ENCODE data around the gene AZGP1. TPM values are rescaled to one million over a fixed set of nuclear protein-coding genes. Genes with fewer than 3 reads are reported as not detected.

Gene AZGP1
- total RNA-seq (10 to 100 TPM in 1 of 7 donors, 1 to 10 TPM in 3, under 1 TPM in 3; 0.34 to 21.3 (median 2.3) TPM), polyA plus RNA-seq (1 to 10 TPM; 1.3 to 5.4 TPM)
- long read RNA-seq, donor 1, partial matches to known transcripts, result 0 of 1 reads
- long read RNA-seq, donor 1, other reads (novel, unspliced or antisense), result 0 of 1 reads
- long read RNA-seq, donor 2, result 0 reads
- long read RNA-seq, donor 3, partial matches to known transcripts, result 0 of 4 reads
- long read RNA-seq, donor 3, other reads (novel, unspliced or antisense), result 1 of 4 reads

DNA sequence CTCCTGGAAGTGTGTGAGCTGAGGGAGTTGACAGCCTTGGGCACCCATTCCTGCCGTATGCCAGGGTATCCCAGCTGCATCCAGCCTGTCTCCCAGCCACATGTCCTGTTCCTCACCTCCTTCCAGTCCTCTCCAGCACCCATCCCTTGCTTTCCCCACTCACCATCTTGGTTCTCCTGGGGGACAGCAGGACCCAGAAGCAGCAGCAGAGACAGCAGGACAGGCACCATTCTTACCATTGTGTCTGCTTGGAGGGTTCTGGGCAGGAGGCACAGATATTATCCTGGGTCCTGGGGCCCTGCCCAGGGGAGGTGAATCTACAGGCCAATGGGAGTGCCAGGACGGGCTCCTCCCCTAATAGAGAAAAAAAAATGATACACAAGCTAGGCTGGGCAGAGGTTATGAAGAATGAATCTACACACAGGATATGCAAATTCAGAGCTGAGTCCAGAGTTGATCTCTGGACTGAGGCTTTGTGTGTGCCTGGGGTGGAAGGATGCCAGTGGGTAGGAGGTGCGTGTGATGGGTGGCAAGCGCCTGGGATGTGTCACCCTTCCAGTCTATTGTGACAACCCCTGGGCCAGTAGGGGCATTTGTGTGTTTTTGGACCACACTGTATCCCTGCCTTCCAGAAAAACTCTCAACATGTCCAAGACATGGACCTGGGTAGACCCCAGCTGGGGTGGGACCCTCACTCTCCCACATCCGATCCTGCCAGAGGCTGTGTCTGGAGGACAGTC is at the start of gene AZGP1:
Gene AZGP1 (minus strand): TSS at position 250 of the 740 bp plus-strand sequence. CDS start 11 bp downstream, at position 239.
- intact Hi-C loops (cut with DNase I), result no loop called here
- 62 to 75% (median 64%) methylated on average over 5 of the region's 5 CpGs for WGBS, 3 donors
- H3K27ac ChIP-seq, result no peak within 1 kb of the TSS

DNA sequence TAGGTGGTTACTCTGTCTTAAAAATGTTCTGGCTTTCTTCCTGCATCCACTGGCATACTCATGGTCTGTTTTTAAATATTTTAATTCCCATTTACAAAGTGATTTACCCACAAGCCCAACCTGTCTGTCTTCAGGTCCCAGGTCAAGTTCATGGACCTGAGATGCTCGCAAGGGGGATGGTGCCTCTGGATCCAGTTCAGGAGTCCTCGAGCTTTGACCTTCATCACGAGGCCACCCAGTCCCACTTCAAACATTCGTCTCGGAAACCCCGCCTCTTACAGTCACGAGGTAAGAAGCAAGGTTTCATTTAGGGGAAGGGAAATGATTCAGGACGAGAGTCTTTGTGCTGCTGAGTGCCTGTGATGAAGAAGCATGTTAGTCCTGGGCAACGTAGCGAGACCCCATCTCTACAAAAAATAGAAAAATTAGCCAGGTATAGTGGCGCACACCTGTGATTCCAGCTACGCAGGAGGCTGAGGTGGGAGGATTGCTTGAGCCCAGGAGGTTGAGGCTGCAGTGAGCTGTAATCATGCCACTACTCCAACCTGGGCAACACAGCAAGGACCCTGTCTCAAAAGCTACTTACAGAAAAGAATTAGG is 48.3 kb upstream of the AZGP1 start:
- no peak for TF ChIP-seq POLR2A (IDR thresholded peaks at IDR 0.05)
- TF ChIP-seq CTCF (IDR thresholded peaks at IDR 0.05), result no peak
- no peak for TF ChIP-seq EP300 (IDR thresholded peaks at IDR 0.05)
- Histone ChIP-seq H3K4me3 (no peak overlapping the region), H3K27me3 (no peaks in the 10 kb centered on the region), H3K4me1 (ENCODE audit: insufficient read depth) (peaks cover 4% of the 10 kb centered on the region), H3K27ac (no peak overlapping the region), H3K36me3 (no peaks in the 10 kb centered on the region), H3K9me3 (no peaks in the 10 kb centered on the region)
- intact Hi-C loops (cut with DNase I), result no loop called here
- DNase-seq, result no peak
- 82 to 84% (median 82%) methylated on average over 12 of the region's 12 CpGs for WGBS, 3 donors

More for the DNA sequence above, at the start of gene AZGP1:
- Histone ChIP-seq H3K9me3 (no peaks in the 10 kb centered on the region), H3K36me3 (no peaks in the 10 kb centered on the region), H3K27me3 (no peaks in the 10 kb centered on the region), H3K4me3 (no peak within 1 kb of the TSS), H3K4me1 (ENCODE audit: insufficient read depth) (no peaks in the 10 kb centered on the region)
- DNase-seq, result no peak
- no peak for TF ChIP-seq EP300 (IDR thresholded peaks at IDR 0.05)
- TF ChIP-seq CTCF (IDR thresholded peaks at IDR 0.05), result no peak
- TF ChIP-seq POLR2A (IDR thresholded peaks at IDR 0.05), result no peak

DNA sequence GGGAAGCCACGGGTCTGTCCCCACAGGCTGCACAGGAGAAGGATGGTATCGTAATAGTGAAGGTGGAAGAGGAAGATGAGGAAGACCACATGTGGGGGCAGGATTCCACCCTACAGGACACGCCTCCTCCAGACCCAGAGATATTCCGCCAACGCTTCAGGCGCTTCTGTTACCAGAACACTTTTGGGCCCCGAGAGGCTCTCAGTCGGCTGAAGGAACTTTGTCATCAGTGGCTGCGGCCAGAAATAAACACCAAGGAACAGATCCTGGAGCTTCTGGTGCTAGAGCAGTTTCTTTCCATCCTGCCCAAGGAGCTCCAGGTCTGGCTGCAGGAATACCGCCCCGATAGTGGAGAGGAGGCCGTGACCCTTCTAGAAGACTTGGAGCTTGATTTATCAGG is 47.7 kb upstream of the AZGP1 start:
- no peaks in the 10 kb centered on the region for H3K27me3 ChIP-seq
- H3K9me3 ChIP-seq, result no peaks in the 10 kb centered on the region
- H3K36me3 ChIP-seq, result no peaks in the 10 kb centered on the region
- no peak overlapping the region for H3K27ac ChIP-seq
- WGBS, 3 donors, result 92 to 96% (median 94%) methylated on average over 12 of the region's 12 CpGs
- intact Hi-C loops (cut with DNase I), result no loop called here
- TF ChIP-seq POLR2A (IDR thresholded peaks at IDR 0.05) (no peak), EP300 (IDR thresholded peaks at IDR 0.05) (no peak), CTCF (IDR thresholded peaks at IDR 0.05) (no peak)
- DNase-seq, result no peak
- peaks cover 8% of the 10 kb centered on the region for H3K4me1 ChIP-seq (ENCODE audit: insufficient read depth)
- no peak overlapping the region for H3K4me3 ChIP-seq

- intact Hi-C loops (cut with DNase I), result no loop called here
- no peak for DNase-seq
- Histone ChIP-seq H3K4me1 (ENCODE audit: insufficient read depth) (peaks cover 8% of the 10 kb centered on the region), H3K27me3 (no peaks in the 10 kb centered on the region), H3K9me3 (no peaks in the 10 kb centered on the region), H3K36me3 (no peaks in the 10 kb centered on the region), H3K4me3 (no peak overlapping the region), H3K27ac (no peak overlapping the region)
- no peak for TF ChIP-seq POLR2A (IDR thresholded peaks at IDR 0.05)
- no peak for TF ChIP-seq CTCF (IDR thresholded peaks at IDR 0.05)
- no peak for TF ChIP-seq EP300 (IDR thresholded peaks at IDR 0.05)
- WGBS, 3 donors, result 68 to 82% (median 73%) methylated on average over 5 of the region's 5 CpGs
These were observed 46.8 kb upstream of the AZGP1 start for GRCh38 chr7:100022621-100023020.
